Colonic mucosa (tissue), 4 donors: ENCODE measurements around the gene TANGO2. TPM values are rescaled to one million over a fixed set of nuclear protein-coding genes. Genes with fewer than 3 reads are reported as not detected.

Experiments used
- DNase-seq: peaks from one replicate; pipeline ENCODE4 v3.0.0-alpha.2; 2020
- H3K27ac ChIP-seq: fragments of 200-600 bp; one replicate; pipeline ENCODE4 v1.8.0; 2021
- H3K27me3 ChIP-seq: fragments of 200-600 bp; one replicate; pipeline ENCODE4 v1.8.0; 2021
- H3K36me3 ChIP-seq: fragments of 200-600 bp; one replicate; pipeline ENCODE4 v1.8.0; 2021
- H3K4me1 ChIP-seq: fragments of 200-600 bp; one replicate; pipeline ENCODE4 v1.8.0; 2021; ENCODE audit warnings: mild to moderate bottlenecking
- H3K4me3 ChIP-seq: fragments of 200-600 bp; one replicate; pipeline ENCODE4 v1.8.0; 2021
- H3K9ac ChIP-seq, 2 donors: one replicate each; pipeline ENCODE4 v1.7.0; 2013; ENCODE audit warnings: control low read depth in 2 of 2, low read depth in 2 of 2, low read length in 2 of 2
- H3K9me3 ChIP-seq: fragments of 200-600 bp; one replicate; pipeline ENCODE4 v1.8.0; 2021
- intact Hi-C: fragments of 100-400 bp; cut with DNase I; formaldehyde crosslinking; loops from one replicate; pipeline ENCODE4 v1.14.1; 2022
- total RNA-seq, 2 donors: library from RNA; stranded (reverse); fragmentation: NEBNext Ultra II Directional in 1 of 2; extraction: Animal tissue kit (Norgen Biotek cat#: 25700) in 1 of 2; gene quantifications; one replicate each; pipeline ENCODE4 v1.2.1, GENCODE V29; 2021
- TF ChIP-seq, protein P1 (sequence below): fragments of 200-600 bp; IDR thresholded peaks from one replicate; pipeline ENCODE4 v1.8.0; 2022; ENCODE audit warnings: antibody characterized with exemption, mild to moderate bottlenecking
- donor health status: healthy.
- donor health status: DM: no; HTN: no; CAD: no.
- donor health status: DM: no; HTN: no; CAD: no.

Gene TANGO2
- total RNA-seq, 2 donors from 2014 or later: 22.1 to 34.1 TPM

DNA sequence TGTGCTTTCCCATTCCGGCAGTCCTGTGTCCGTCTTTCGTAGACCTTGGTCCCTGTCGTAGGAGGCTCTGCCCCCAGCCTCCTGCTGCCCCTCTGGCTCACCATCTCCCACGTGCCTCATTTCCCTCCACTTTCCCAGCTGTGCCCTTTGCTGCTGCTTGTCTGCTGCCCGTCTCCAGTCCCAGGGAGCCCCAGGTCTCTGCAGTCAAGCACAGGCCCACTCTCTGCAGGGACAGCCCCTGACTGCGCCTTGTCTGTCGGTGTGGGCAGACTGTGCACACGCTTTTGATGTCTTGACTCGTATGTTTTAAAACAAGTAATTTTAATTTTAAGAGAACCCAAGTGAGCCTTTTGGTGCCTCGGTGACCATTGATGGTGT lies 71.6 kb downstream of the TANGO2 start:
- Histone ChIP-seq H3K27me3 (no peaks in the 10 kb centered on the region), H3K27ac (no peak overlapping the region), H3K36me3 (peaks cover 33% of the 10 kb centered on the region), H3K9me3 (no peaks in the 10 kb centered on the region), H3K9ac (no peak overlapping the region), H3K4me3 (no peak overlapping the region), H3K4me1 (no peaks in the 10 kb centered on the region)
- intact Hi-C loops: no loop called here
- DNase-seq: no peak
- TF ChIP-seq, protein P1, sequence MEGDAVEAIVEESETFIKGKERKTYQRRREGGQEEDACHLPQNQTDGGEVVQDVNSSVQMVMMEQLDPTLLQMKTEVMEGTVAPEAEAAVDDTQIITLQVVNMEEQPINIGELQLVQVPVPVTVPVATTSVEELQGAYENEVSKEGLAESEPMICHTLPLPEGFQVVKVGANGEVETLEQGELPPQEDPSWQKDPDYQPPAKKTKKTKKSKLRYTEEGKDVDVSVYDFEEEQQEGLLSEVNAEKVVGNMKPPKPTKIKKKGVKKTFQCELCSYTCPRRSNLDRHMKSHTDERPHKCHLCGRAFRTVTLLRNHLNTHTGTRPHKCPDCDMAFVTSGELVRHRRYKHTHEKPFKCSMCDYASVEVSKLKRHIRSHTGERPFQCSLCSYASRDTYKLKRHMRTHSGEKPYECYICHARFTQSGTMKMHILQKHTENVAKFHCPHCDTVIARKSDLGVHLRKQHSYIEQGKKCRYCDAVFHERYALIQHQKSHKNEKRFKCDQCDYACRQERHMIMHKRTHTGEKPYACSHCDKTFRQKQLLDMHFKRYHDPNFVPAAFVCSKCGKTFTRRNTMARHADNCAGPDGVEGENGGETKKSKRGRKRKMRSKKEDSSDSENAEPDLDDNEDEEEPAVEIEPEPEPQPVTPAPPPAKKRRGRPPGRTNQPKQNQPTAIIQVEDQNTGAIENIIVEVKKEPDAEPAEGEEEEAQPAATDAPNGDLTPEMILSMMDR: no peak

DNA sequence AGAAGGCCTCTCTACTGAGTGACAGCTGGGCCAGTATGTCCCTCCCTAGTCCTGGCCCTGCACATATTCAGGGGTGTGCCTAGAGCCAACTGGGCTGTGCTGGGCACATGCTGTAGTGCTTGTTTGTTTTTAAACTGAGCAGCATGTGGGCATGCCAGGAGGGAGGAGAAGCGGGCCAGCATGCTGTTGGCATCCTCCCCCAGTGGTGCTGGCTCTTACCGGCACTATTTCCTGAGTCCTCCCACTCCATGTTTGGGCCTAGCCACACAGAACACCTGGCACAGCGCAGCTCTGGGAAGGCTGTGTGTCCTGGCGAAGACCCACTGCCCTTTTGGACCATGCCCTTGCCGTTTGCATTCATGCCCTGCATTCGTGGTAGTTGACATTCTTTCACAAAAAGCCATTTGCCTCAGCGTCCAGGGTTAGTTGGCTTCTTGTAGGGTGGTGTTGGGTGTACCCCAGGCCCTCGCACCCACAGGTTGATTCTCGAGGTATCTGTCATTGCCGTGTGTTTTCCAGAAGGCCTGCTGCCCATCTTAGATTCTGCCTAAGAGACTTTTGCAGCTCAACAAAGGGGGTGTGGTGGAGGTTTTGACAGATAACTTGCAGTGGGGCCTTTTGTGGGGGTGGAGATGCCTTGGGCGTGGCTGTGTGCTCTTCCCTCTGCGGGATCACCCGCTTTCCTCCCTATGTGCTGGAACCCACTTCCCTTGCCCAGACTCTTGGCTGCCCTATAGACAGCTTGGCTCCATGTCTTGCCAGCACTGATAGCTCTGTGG lies 72.7 kb downstream of the TANGO2 start:
- Histone ChIP-seq H3K9me3 (no peaks in the 10 kb centered on the region), H3K4me3 (no peak overlapping the region), H3K27ac (no peak overlapping the region), H3K27me3 (no peaks in the 10 kb centered on the region), H3K36me3 (peaks cover 28% of the 10 kb centered on the region), H3K9ac (no peak overlapping the region), H3K4me1 (no peaks in the 10 kb centered on the region)
- no peak for DNase-seq
- intact Hi-C loops: no loop called here
- TF ChIP-seq, protein P1: no peak

DNA sequence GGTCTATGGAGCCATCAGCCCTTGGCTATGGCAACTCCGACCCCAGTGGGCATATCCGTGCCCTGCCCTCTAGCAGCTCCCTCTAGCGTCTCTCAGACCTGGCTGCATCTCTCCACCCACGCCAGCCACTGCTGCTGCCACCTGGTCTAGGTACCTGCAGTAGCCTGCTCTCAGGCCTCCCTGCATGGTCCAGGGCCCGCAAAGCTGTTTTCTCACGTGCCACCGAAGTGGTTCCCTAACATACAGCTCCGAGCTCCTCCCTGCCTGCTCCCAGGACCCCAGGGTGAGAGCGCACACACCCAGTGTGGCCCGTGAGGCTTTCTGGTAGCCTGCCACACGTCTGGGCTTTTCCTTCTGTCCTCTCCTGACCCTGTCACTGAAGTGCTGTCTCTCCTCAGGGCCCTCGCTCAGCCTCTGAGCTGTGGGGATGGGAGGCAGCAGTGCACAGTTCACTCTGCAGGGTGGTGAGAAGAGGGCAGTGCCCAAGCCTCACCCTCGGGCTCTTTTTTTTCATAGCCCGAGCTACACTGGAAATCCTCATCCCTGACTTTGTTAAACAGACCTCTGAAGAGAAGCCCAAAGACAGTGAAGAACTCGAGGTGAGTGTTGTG lies 73.4 kb downstream of the TANGO2 start:
- Histone ChIP-seq H3K36me3 (peaks cover 24% of the 10 kb centered on the region), H3K9me3 (no peaks in the 10 kb centered on the region), H3K4me3 (no peak overlapping the region), H3K4me1 (no peaks in the 10 kb centered on the region), H3K9ac (no peak overlapping the region), H3K27me3 (no peaks in the 10 kb centered on the region), H3K27ac (no peak overlapping the region)
- intact Hi-C loops: no loop called here
- TF ChIP-seq, protein P1: no peak
- no peak for DNase-seq

DNA sequence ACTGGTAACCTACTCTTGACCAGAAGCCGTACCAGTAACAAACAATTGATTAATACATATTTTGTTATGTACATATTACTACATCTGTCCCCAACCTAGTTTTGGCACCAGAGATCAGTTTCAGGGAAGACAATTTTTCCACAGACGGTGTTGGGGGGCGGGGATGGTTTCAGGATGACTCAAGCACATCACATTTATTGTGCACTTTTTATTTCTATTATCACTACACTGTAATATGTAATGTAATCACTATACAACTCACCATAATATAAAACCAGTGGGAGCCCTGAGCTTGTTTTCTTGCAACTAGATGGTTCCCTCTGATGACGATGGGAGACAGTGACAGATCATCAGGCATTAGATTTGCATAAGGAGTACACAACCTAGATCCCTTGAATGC lies 74.6 kb downstream of the TANGO2 start:
- H3K4me1 ChIP-seq: no peaks in the 10 kb centered on the region
- TF ChIP-seq, protein P1: no peak
- no peaks in the 10 kb centered on the region for H3K27me3 ChIP-seq
- H3K9me3 ChIP-seq: no peaks in the 10 kb centered on the region
- H3K9ac ChIP-seq: no peak overlapping the region
- H3K27ac ChIP-seq: no peak overlapping the region
- H3K36me3 ChIP-seq: peaks cover 24% of the 10 kb centered on the region
- DNase-seq: no peak
- H3K4me3 ChIP-seq: no peak overlapping the region
- intact Hi-C loops: no loop called here

DNA sequence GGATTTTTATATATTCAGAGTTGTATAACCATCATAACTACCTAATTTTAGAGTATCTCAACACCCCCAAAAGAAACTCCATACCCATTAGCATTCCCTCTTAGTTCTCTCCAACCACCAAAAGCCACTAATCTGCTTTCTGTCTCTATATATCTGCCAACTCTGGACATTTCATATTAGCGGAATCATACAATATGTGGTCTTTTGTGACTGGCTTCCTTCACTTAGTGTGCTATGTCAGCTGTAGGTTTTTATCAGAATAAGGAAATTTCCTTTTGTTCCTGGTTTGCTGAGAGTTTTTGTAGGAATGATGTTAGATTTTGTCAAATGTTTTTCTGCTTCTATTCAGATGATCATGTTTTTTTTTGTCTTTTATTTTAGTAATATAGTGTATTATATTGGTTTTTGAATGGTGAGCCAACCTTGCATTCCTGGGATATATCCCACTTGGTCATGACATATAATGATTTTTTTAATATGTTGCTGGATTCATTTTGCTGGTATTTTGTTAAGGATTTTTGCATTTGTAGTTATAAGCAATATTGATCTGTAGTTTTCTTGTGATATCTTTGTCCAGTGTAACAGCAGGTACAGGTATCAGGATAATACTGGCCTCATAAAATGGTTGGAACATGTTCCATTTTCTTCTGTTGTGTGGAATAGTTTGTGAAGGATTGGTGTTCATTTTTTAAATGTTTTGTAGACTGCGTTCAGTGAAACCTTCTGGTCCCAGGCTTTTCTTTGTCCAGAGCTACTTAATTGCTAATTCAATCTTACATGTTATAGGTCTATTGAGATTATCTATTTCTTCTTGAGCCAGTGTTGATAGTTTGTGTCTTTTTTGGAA lies 75.9 kb downstream of the TANGO2 start:
- TF ChIP-seq, protein P1: no peak

More for the DNA sequence above, 75.9 kb downstream of the TANGO2 start:
- Histone ChIP-seq H3K9me3 (no peaks in the 10 kb centered on the region), H3K27ac (no peak overlapping the region), H3K9ac (no peak overlapping the region), H3K4me3 (no peak overlapping the region), H3K36me3 (peaks cover 25% of the 10 kb centered on the region), H3K27me3 (no peaks in the 10 kb centered on the region), H3K4me1 (no peaks in the 10 kb centered on the region)
- DNase-seq: no peak
- intact Hi-C loops: no loop called here
